ENCODE measurements around the gene MRPL55. TPM values are rescaled to one million over a fixed set of nuclear protein-coding genes. Genes with fewer than 3 reads are reported as not detected.

Gene MRPL55
- total RNA-seq, 1 experiment from 2014 or later = 57.1 TPM

DNA sequence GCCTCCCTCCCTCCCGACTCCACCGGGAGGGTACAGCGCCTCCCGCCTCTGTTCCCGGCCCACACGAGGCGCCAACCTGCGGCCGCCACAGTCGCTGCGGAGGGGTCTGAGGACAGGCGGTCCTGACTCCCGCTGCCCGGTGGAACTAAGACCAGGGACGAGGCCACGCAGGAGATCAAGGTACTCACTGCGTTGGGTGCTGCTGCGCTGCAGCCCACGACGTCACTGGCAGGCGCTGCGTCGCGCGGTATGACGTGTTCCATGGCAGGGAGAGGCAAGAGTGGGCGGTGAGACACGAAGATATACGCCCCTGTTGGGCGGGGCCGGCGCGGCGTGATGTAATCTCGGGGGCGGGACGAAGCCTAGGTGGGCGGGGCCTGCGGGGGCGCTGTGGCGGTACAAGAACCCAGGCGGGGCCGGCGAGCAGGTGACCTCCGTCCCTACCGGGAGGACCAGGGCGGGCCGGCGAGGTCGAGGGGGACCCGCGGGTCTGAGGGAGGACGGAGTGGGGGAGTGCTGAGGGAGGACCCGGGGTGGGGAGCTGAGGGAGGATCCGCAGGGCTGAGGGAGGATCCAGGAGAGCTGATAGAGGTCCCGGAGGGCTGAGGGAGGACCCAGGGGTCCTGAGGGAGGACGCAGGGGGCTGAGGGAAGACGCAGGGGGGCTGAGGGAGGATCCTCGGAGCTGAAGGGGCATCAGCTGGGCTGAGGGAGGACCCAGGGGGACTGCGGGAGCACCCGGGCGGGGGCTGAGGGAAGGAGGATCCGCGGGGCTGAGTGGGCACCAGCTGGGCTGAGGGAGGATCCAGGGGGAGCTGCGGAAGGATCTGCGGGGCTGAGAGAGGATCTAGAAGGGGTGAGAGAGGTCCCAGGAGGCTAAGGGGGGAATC is at the start of gene MRPL55 (continued):
- TF ChIP-seq, protein P1, sequence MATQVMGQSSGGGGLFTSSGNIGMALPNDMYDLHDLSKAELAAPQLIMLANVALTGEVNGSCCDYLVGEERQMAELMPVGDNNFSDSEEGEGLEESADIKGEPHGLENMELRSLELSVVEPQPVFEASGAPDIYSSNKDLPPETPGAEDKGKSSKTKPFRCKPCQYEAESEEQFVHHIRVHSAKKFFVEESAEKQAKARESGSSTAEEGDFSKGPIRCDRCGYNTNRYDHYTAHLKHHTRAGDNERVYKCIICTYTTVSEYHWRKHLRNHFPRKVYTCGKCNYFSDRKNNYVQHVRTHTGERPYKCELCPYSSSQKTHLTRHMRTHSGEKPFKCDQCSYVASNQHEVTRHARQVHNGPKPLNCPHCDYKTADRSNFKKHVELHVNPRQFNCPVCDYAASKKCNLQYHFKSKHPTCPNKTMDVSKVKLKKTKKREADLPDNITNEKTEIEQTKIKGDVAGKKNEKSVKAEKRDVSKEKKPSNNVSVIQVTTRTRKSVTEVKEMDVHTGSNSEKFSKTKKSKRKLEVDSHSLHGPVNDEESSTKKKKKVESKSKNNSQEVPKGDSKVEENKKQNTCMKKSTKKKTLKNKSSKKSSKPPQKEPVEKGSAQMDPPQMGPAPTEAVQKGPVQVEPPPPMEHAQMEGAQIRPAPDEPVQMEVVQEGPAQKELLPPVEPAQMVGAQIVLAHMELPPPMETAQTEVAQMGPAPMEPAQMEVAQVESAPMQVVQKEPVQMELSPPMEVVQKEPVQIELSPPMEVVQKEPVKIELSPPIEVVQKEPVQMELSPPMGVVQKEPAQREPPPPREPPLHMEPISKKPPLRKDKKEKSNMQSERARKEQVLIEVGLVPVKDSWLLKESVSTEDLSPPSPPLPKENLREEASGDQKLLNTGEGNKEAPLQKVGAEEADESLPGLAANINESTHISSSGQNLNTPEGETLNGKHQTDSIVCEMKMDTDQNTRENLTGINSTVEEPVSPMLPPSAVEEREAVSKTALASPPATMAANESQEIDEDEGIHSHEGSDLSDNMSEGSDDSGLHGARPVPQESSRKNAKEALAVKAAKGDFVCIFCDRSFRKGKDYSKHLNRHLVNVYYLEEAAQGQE (IDR thresholded peaks at IDR 0.05; ENCODE audit: low read depth) = no peak
- no peak for TF ChIP-seq ZNF274 (IDR thresholded peaks at IDR 0.05; ENCODE audit: low read depth, low read length)
- TF ChIP-seq SP1 (IDR thresholded peaks at IDR 0.05; ENCODE audit: low read depth) = no peak

DNA sequence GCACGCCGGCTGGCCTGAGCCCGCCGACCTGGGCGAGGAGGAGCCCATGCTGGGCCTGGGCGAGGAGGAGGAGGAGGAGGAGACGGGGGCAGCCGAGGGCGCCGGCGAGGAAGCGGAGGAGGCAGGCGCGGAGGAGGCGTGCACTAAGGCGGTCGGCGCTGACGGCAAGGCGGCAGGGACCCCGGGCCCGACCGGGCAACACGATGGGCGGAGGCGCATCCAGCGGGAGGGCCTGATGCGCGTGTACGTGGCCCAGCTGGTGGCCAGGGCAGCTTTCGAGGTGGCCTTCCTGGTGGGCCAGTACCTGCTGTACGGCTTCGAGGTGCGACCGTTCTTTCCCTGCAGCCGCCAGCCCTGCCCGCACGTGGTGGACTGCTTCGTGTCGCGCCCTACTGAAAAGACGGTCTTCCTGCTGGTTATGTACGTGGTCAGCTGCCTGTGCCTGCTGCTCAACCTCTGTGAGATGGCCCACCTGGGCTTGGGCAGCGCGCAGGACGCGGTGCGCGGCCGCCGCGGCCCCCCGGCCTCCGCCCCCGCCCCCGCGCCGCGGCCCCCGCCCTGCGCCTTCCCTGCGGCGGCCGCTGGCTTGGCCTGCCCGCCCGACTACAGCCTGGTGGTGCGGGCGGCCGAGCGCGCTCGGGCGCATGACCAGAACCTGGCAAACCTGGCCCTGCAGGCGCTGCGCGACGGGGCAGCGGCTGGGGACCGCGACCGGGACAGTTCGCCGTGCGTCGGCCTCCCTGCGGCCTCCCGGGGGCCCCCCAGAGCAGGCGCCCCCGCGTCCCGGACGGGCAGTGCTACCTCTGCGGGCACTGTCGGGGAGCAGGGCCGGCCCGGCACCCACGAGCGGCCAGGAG is 49.3 kb upstream of the MRPL55 start:
- intact Hi-C loops (cut with micrococcal nuclease) = no loop called here
- H3K4me1 ChIP-seq (ENCODE audit: control insufficient read depth in 1 of 2, insufficient read depth in 2 of 2, low read length in 2 of 2) = peaks cover 11 to 28% of the 10 kb centered on the region in 2 experiments; a peak in 3 of 4 replicates
- no peak overlapping the region for H3K9ac ChIP-seq (ENCODE audit: low read length)
- DNase-seq (ENCODE audit: low read depth, low spot score) = no peak
- POLR2A ChIA-PET = no interaction called here
- no peaks in the 10 kb centered on the region for H3K36me3 ChIP-seq (ENCODE audit: control insufficient read depth in 1 of 2, insufficient read depth in 2 of 2, low read length in 2 of 2)
- H3K27ac ChIP-seq (ENCODE audit: low read depth, low read length) = no peak overlapping the region
- ATAC-seq = no peak
- no peaks in the 10 kb centered on the region for H4K20me1 ChIP-seq (ENCODE audit: insufficient read depth)
- RAD21 ChIA-PET (ENCODE audit: low non-redundant PET in 1 of 2, low total read pairs in 2 of 2, uncharacterized antibody in 2 of 2, unreplicated experiment in 2 of 2) = no interaction called here
- H3K27me3 ChIP-seq (ENCODE audit: insufficient read depth, low read length) = no peaks in the 10 kb centered on the region
- H3K79me2 ChIP-seq (ENCODE audit: insufficient read depth, low read length) = no peaks in the 10 kb centered on the region
- H3K4me3 ChIP-seq (replicated peaks in 1 of 2; ENCODE audit: low read depth in 1 of 2, low read length in 2 of 2) = no peak overlapping the region
- H2AFZ ChIP-seq (ENCODE audit: low read depth, low read length, poor library complexity, severe bottlenecking) = no peak overlapping the region
- BruUV-seq (replicated peaks) = no TSS peak
- no peaks in the 10 kb centered on the region for H3K9me2 ChIP-seq (ENCODE audit: insufficient read depth)
- no peaks in the 10 kb centered on the region for H3K9me3 ChIP-seq (ENCODE audit: control insufficient read depth in 1 of 2, insufficient read depth in 1 of 2, low read depth in 1 of 2, low read length in 2 of 2)
- CTCF ChIA-PET = no interaction called here
- no peak overlapping the region for H3K4me2 ChIP-seq (ENCODE audit: low read length)
- no peak for TF ChIP-seq EZH2phosphoT487 (IDR thresholded peaks at IDR 0.05; ENCODE audit: borderline replicate concordance)
- no peak for TF ChIP-seq YY1 (IDR thresholded peaks at IDR 0.05; ENCODE audit: extremely low read depth, insufficient replicate concordance, low read depth, low read length)
- TF ChIP-seq SP1 (IDR thresholded peaks at IDR 0.05; ENCODE audit: low read depth) = no peak
- TF ChIP-seq CBX3 (IDR thresholded peaks at IDR 0.05; ENCODE audit: low read depth) = no peak
- no peak for TF ChIP-seq ZFX (IDR thresholded peaks at IDR 0.05)
- no peak for TF ChIP-seq EGR1 (IDR thresholded peaks at IDR 0.05; ENCODE audit: low read depth)
- no peak for TF ChIP-seq SRF (IDR thresholded peaks at IDR 0.05; ENCODE audit: low read depth)
- TF ChIP-seq, protein P2, sequence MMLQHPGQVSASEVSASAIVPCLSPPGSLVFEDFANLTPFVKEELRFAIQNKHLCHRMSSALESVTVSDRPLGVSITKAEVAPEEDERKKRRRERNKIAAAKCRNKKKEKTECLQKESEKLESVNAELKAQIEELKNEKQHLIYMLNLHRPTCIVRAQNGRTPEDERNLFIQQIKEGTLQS (IDR thresholded peaks at IDR 0.05) = no peak
- no peak for TF ChIP-seq RAD21 (IDR thresholded peaks at IDR 0.05; ENCODE audit: low read depth)
- TF ChIP-seq, protein P3, sequence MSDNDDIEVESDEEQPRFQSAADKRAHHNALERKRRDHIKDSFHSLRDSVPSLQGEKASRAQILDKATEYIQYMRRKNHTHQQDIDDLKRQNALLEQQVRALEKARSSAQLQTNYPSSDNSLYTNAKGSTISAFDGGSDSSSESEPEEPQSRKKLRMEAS (IDR thresholded peaks at IDR 0.05) = no peak
- TF ChIP-seq, protein P1 (IDR thresholded peaks at IDR 0.05; ENCODE audit: low read depth) = no peak
- TF ChIP-seq EZH2 (IDR thresholded peaks at IDR 0.05) = no peak
- no peak for TF ChIP-seq SIN3A (IDR thresholded peaks at IDR 0.05; ENCODE audit: low read depth)
- no peak for TF ChIP-seq JUND (IDR thresholded peaks at IDR 0.05)
- TF ChIP-seq POLR2A (IDR thresholded peaks at IDR 0.05; ENCODE audit: borderline replicate concordance, extremely low read depth, insufficient read depth, insufficient read length) = no peak

Measured in HCT116 (cell line).